HepG2 (cell line): ENCODE results near the gene XAB2.

Experiments
- FOXK1 ChIP-seq: sonication (generic); formaldehyde crosslinking; IDR thresholded peaks from 2 replicates; pipeline ENCODE4 v1.4.0; 2020; ENCODE audit warnings: low read depth, missing genetic modification reagents, borderline replicate concordance
- RBM22 ChIP-seq: fragments of 200-400 bp; formaldehyde crosslinking; optimal IDR thresholded peaks from 2 replicates; pipeline ENCODE3; 2017; ENCODE audit warnings: mild to moderate bottlenecking, low read length, moderate library complexity
- ZNF572 ChIP-seq: sonication (generic); formaldehyde crosslinking; IDR thresholded peaks from 2 replicates; pipeline ENCODE4 v1.5.1; 2020; ENCODE audit warnings: mild to moderate bottlenecking, missing genetic modification reagents

GRCh38 chr19:7645163-7645562 lies 15.8 kb upstream of the XAB2 start:
- no peak for TF ChIP-seq RBM22
- TF ChIP-seq FOXK1 (CRISPR knock-in tag): no peak
- no peak for TF ChIP-seq ZNF572 (CRISPR knock-in tag)
